Heart right ventricle (tissue), 16 donors: ENCODE measurements around the gene CCR4. TPM values are rescaled to one million over a fixed set of nuclear protein-coding genes. Genes with fewer than 3 reads are reported as not detected.

Source experiments
- ATAC-seq, 8 donors: fragments of 200-7000 bp; cut with Tn5 transposase; one replicate each; pipeline ENCODE4 v1.9.1; 2020; ENCODE audit warnings: mild to moderate bottlenecking in 8 of 8, moderate library complexity in 8 of 8, moderate number of reproducible peaks in 1 of 8
- DNase-seq, 2 donors: peaks; one replicate each; pipeline ENCODE4 v3.0.0-alpha.2; 2020
- H3K27ac ChIP-seq, 10 donors: fragments of 200-600 bp; sonication (generic) in 2 of 10; one replicate each; pipeline versions ENCODE4 v1.5.0 to v1.8.0; 2020 to 2022; ENCODE audit warnings: mild to moderate bottlenecking in 3 of 10
- H3K27me3 ChIP-seq, 7 donors: fragments of 200-600 bp; one replicate each; pipeline ENCODE4 v1.8.0; 2021 to 2022; ENCODE audit warnings: mild to moderate bottlenecking in 2 of 7
- H3K36me3 ChIP-seq, 9 donors: fragments of 200-600 bp; sonication (generic) in 1 of 9; one replicate each; pipeline versions ENCODE4 v1.5.0 to v1.8.0; 2020 to 2022; ENCODE audit warnings: mild to moderate bottlenecking in 2 of 9
- H3K4me1 ChIP-seq, 9 donors: fragments of 200-600 bp; sonication (generic) in 1 of 9; one replicate each; pipeline versions ENCODE4 v1.5.0 to v1.8.0; 2020 to 2022; ENCODE audit warnings: mild to moderate bottlenecking in 4 of 9
- H3K4me3 ChIP-seq, 10 donors: fragments of 200-600 bp; sonication (generic) in 2 of 10; one replicate each; pipeline versions ENCODE4 v1.5.0 to v1.8.0; 2020 to 2022; ENCODE audit warnings: mild to moderate bottlenecking in 7 of 10, moderate library complexity in 2 of 10
- H3K9me3 ChIP-seq, 11 donors: fragments of 200-600 bp in 10 of 11; sonication (generic) in 2 of 11; one replicate each; pipeline versions ENCODE4 v1.5.0 to v1.8.0; 2013 to 2022; ENCODE audit warnings: mild to moderate bottlenecking in 2 of 11, control low read depth in 1 of 11, moderate library complexity in 1 of 11
- CTCF ChIP-seq, 9 donors: fragments of 200-600 bp; sonication (generic) in 2 of 9; IDR thresholded peaks; one replicate each; pipeline versions ENCODE4 v1.5.0 to v1.8.0; 2021 to 2022; ENCODE audit warnings: antibody characterized with exemption in 9 of 9, mild to moderate bottlenecking in 5 of 9, moderate library complexity in 1 of 9
- WGBS, 2 donors: extraction: QIAGEN DNeasy Blood & Tissue Kit; methylation state at CpG; one replicate each; pipeline ENCODE4 v1.1.7; 2013; ENCODE audit warnings: inconsistent platforms in 1 of 2; 5-methylcytosine and 5-hydroxymethylcytosine counted together
- intact Hi-C, 10 donors: fragments of 100-400 bp; cut with DNase I; formaldehyde crosslinking; loops; one replicate each; pipeline versions ENCODE4 v1.11.1 to v1.14.2; 2022
- polyA plus RNA-seq, 2 donors: library from polyadenylated mRNA; stranded (reverse); fragments of 200-250 nt; gene quantifications; one replicate each; pipeline ENCODE4 v1.2.3, GENCODE V29; 2013
- total RNA-seq, 10 donors: library from RNA; stranded (reverse); fragmentation: NEBNext Ultra II Directional in 3 of 10; extraction: Animal tissue kit (Norgen Biotek cat#: 25700) in 3 of 10; gene quantifications; one replicate each; pipeline versions ENCODE4 v1.2.1 to v1.2.4, GENCODE V29; 2021 to 2023
- donor health status: Arrhythmogenic right ventricular cardiomyopathy.
- donor health status: ischemic (EF 13 %, LVEDD 7.1; RV severe dilation, severe dysfunction).
- donor health status: healthy with polysubstance abuse.
- donor health status: DM: no; HTN: yes; CAD: no.
- donor health status: DM: no; HTN: no; CAD: no.
- donor health status: ischemic (EF 25% LVEDD 6.9; RV normal size, moderate dysfunction).
- donor health status: ischemic (EF 25% LVEDD 5.7; RV mildly dilated, moderate dysfunction).
- donor health status: healthy.
- donor health status: DM: yes; HTN: yes; CAD: no.
- donor health status: Ischemic cardiomyopathy.
- donor health status: ischemic (EF 35%, LVEDD 5.7; RV mildly dilated, moderate dysfunction).
- donor health status: nonischemic (EF 11% LVEDD 7.7; RV severe dilation, severe dysfunction).
- donor health status: DM: yes; HTN: yes; CAD: no.
- donor health status: PGD.
- donor health status: ischemic (EF 29% LVEDD 5.4; RV normal size, mild dysfunction).
- donor health status: nonischemic (EF 23%, LVEDD 6.1; RV moderate dilation, normal function).

Gene CCR4
- total and polyA plus RNA-seq, 12 donors, result 0.01 to 1.2 (median 0.11) TPM; not detected in 5

- Histone ChIP-seq H3K4me3 (no peak overlapping the region), H3K36me3 (peaks cover 0 to 22% (median 0%) of the 10 kb centered on the region in 9 donors), H3K4me1 (no peaks in the 10 kb centered on the region), H3K27me3 (no peaks in the 10 kb centered on the region), H3K9me3 (no peaks in the 10 kb centered on the region), H3K27ac (no peak overlapping the region)
- intact Hi-C loops, result no loop called here
- ATAC-seq (no peak), DNase-seq (no peak)
- WGBS, 2 donors, result 92 to 95% methylated on average over 3 of the region's 3 CpGs
- no peak for TF ChIP-seq CTCF (IDR thresholded peaks at IDR 0.05)
Measured at GRCh38 chr3:32992310-32992686, 40.9 kb downstream of the CCR4 start.

DNA sequence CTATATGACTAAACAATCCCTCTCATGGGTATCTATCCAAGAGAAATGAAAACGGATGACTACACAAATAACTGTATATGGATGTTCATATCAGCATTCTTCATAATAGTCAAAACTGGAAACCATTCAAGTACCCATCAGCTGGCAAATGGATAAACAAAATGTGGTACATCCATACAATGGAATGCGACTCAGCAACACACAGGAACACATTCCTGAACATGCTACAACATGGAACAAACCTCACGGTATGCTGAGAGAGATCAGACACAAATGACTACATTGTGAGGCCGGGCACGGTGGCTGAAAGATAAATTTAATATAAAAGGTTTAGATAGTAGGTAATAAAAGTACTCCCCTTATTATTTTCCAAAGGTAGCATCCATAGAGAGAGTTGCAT, 42.6 kb downstream of the CCR4 start:
- no peaks in the 10 kb centered on the region for H3K9me3 ChIP-seq
- TF ChIP-seq CTCF (IDR thresholded peaks at IDR 0.05), result no peak
- ATAC-seq, result no peak
- WGBS, 2 donors, result 93 to 97% methylated on average over 5 of the region's 5 CpGs
- no peaks in the 10 kb centered on the region for H3K4me1 ChIP-seq
- H3K27ac ChIP-seq, result no peak overlapping the region
- intact Hi-C loops, result no loop called here
- no peak overlapping the region for H3K4me3 ChIP-seq
- no peaks in the 10 kb centered on the region for H3K27me3 ChIP-seq
- H3K36me3 ChIP-seq, result peaks cover 0 to 39% (median 0%) of the 10 kb centered on the region in 9 donors
- no peak for DNase-seq

DNA sequence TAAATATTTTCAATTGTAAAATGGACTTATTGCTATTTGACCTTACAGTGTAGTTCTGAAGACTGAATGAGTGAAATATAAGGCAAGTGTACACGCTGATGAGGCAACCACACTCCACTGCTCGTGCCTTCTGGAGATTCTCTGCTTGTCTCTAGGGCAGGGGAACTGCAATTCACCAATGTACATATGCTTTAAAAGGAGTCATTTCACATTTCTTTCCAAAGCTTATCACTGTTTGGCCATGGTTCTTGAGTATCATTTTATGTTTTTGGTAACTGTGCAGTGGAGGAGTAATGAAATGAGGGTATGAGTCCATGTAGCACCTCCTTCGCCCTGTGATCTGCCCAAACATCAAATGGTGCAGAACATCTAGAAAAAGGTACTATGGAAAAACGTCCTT, 43.7 kb downstream of the CCR4 start:
- no peak overlapping the region for H3K4me3 ChIP-seq
- no peak overlapping the region for H3K27ac ChIP-seq
- no peak for TF ChIP-seq CTCF (IDR thresholded peaks at IDR 0.05)
- DNase-seq (no peak), ATAC-seq (no peak)
- H3K9me3 ChIP-seq, result no peaks in the 10 kb centered on the region
- peaks cover 0 to 48% (median 5%) of the 10 kb centered on the region in 9 donors for H3K36me3 ChIP-seq
- H3K27me3 ChIP-seq, result no peaks in the 10 kb centered on the region
- H3K4me1 ChIP-seq, result no peaks in the 10 kb centered on the region
- WGBS, 2 donors, result 87 to 89% methylated on average over 4 of the region's 4 CpGs
- intact Hi-C loops, result no loop called here

DNA sequence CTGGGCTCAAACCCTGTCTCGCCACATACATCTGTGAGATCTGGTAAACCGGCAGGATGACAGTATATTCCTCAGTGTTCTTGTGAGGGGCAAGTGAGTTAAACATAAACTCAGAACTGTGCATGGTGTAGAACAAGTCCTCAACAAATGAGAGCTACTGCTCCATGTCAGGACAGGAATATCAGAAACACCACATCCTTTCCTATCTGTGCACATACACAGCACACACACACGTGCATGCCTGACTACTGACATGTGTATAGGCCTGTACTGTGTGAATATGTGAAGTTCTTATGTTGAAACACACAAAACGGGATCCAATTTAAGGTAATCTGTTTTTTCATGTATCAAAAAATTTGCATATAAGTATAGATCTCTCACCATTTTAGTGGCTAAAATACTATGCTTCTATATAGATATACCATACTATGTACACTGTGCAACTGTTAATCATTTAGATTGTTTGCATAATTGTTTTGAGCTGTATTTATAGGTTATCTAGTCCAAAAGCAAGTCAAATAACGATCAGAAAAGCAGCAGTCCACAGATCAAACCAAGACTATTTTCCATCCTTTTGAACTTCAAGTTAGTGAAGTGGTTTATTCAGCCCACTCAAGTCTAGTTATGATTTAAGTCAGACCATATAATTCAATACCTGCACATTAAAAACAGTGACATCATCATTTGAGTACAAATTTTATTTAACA, 44.8 kb downstream of the CCR4 start:
- no peak for DNase-seq
- H3K27ac ChIP-seq, result no peak overlapping the region
- no peak for ATAC-seq
- H3K27me3 ChIP-seq, result no peaks in the 10 kb centered on the region
- no peak for TF ChIP-seq CTCF (IDR thresholded peaks at IDR 0.05)
- WGBS, 2 donors, result 90 to 93% methylated on average over 5 of the region's 5 CpGs
- H3K4me1 ChIP-seq, result no peaks in the 10 kb centered on the region
- H3K36me3 ChIP-seq, result peaks cover 0 to 55% (median 5%) of the 10 kb centered on the region in 9 donors
- intact Hi-C loops, result no loop called here
- H3K9me3 ChIP-seq, result no peaks in the 10 kb centered on the region
- H3K4me3 ChIP-seq, result no peak overlapping the region
